Measurements from ENCODE around the gene ACVR2A. TPM values are rescaled to one million over a fixed set of nuclear protein-coding genes. Genes with fewer than 3 reads are reported as not detected.

Gene ACVR2A
- polyA plus RNA-seq, 1 donor from 2014 or later = 139 TPM

DNA sequence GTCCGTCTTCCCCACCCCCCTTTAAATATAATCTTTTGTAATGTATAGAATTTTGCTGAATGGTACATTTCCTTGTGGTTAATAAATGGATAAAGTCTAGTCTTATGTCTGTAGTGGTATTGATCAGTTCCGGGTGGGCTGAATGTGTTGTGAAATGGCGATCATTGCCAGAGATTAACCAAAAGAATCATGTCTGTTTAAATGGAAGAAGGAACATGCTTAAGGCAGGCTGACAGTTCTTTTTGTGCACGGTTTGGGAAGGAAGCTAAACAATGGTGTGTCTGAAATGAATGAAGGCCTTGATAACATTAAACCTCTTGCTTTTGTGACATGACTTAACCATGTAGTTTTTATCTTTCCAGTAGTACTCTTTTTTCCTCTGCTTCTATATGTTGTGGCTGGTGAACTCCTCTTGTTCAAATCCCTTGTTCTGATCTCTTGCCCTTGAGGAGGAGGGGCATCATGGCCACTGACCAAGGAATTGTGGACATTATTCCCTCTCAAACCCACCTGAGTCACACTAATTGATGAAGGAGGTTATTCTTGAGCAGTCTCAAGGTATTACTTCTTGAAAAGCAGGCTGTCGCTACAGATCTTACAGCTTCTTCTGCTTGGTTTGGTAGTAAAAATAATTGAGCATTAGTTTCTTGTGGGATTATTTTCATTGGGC is 1.7 kb downstream of the ACVR2A start:
- H3K9me3 ChIP-seq (ENCODE audit: low read length) = no peaks in the 10 kb centered on the region
- no peaks in the 10 kb centered on the region for H3K9me2 ChIP-seq (ENCODE audit: insufficient read depth, low read length)
- H4K20me1 ChIP-seq (ENCODE audit: insufficient read depth) = peaks cover 12% of the 10 kb centered on the region
- no peaks in the 10 kb centered on the region for H3K27me3 ChIP-seq (ENCODE audit: insufficient read depth, low read depth, low read length)
- peak overlapping the region; percentile 83 for H3K4me2 ChIP-seq (ENCODE audit: low read length)
- peak overlapping the region; percentile 91 for H3K27ac ChIP-seq (ENCODE audit: low read length)
- H3F3A ChIP-seq (ENCODE audit: insufficient read depth, low read length, poor library complexity, severe bottlenecking) = no peaks in the 10 kb centered on the region
- H3K79me2 ChIP-seq (replicated peaks; ENCODE audit: insufficient read depth, low read length) = peaks cover 64% of the 10 kb centered on the region
- peak overlapping the region; percentile 98 for H3K9ac ChIP-seq (ENCODE audit: low read length)
- no peaks in the 10 kb centered on the region for H3K36me3 ChIP-seq (ENCODE audit: insufficient read depth, low read length)
- peak; percentile 29 for TF ChIP-seq RAD21 (conservative IDR thresholded peaks at IDR 0.05)
- TF ChIP-seq POLR2AphosphoS5 (IDR thresholded peaks at IDR 0.05) = peak; percentile 31
- TF ChIP-seq, protein P1, sequence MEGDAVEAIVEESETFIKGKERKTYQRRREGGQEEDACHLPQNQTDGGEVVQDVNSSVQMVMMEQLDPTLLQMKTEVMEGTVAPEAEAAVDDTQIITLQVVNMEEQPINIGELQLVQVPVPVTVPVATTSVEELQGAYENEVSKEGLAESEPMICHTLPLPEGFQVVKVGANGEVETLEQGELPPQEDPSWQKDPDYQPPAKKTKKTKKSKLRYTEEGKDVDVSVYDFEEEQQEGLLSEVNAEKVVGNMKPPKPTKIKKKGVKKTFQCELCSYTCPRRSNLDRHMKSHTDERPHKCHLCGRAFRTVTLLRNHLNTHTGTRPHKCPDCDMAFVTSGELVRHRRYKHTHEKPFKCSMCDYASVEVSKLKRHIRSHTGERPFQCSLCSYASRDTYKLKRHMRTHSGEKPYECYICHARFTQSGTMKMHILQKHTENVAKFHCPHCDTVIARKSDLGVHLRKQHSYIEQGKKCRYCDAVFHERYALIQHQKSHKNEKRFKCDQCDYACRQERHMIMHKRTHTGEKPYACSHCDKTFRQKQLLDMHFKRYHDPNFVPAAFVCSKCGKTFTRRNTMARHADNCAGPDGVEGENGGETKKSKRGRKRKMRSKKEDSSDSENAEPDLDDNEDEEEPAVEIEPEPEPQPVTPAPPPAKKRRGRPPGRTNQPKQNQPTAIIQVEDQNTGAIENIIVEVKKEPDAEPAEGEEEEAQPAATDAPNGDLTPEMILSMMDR (IDR thresholded peaks at IDR 0.05; ENCODE audit: poor library complexity, severe bottlenecking) = no peak
- TF ChIP-seq REST (IDR thresholded peaks at IDR 0.05; ENCODE audit: borderline replicate concordance) = peak; percentile 29
- TF ChIP-seq SMC3 (conservative IDR thresholded peaks at IDR 0.05; ENCODE audit: poor library complexity) = peak; percentile 40
- TF ChIP-seq MXI1 (conservative IDR thresholded peaks at IDR 0.05; ENCODE audit: poor library complexity, severe bottlenecking) = no peak
- peak overlapping the region; percentile 82 for H3K4me3 ChIP-seq (ENCODE audit: low read length)
- H2AFZ ChIP-seq (ENCODE audit: low read depth, low read length) = no peak overlapping the region

DNA sequence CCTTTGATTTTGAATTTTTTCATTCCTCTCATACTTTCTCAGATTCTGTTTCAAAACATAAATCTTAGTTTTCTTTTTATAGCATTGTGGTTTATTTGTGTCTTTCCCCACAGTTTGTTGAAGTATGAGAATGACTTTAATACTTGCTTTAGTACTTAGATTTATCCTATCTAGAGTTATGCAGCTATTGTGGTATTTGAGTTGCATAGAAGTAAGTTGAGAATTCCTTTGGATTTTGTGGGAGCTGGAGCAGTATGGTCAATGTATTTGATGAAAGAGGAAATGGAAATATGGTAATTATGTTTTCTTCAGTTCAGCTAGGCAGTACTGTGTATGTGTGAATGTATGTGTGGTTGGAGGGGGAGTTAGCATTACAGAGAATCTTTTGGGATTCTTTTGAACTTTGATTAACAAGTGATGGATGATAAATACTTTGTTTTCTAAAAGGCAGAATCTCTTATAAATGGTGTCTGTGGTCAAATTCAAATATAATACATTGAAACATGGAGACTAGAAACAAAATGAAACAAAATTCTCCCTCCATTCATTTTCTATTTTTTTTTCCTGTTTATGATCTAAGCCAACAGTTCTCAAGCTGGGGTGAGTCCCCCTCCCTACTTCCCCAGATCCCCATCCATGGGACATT is 3.0 kb downstream of the ACVR2A start:
- no peaks in the 10 kb centered on the region for H3K9me3 ChIP-seq (ENCODE audit: low read length)
- peak overlapping the region; percentile 98 for H3K9ac ChIP-seq (ENCODE audit: low read length)
- H3K4me2 ChIP-seq (ENCODE audit: low read length) = peak overlapping the region; percentile 83
- H3F3A ChIP-seq (ENCODE audit: insufficient read depth, low read length, poor library complexity, severe bottlenecking) = no peaks in the 10 kb centered on the region
- peak overlapping the region; percentile 82 for H3K4me3 ChIP-seq (ENCODE audit: low read length)
- H3K36me3 ChIP-seq (ENCODE audit: insufficient read depth, low read length) = no peaks in the 10 kb centered on the region
- TF ChIP-seq TAF1 (IDR thresholded peaks at IDR 0.05; ENCODE audit: low read depth) = no peak
- no peak for TF ChIP-seq RAD21 (conservative IDR thresholded peaks at IDR 0.05)
- TF ChIP-seq MXI1 (conservative IDR thresholded peaks at IDR 0.05; ENCODE audit: poor library complexity, severe bottlenecking) = no peak
- TF ChIP-seq SMC3 (conservative IDR thresholded peaks at IDR 0.05; ENCODE audit: poor library complexity) = peak; percentile 18
- TF ChIP-seq, protein P1 (IDR thresholded peaks at IDR 0.05; ENCODE audit: poor library complexity, severe bottlenecking) = no peak
- no peak for TF ChIP-seq EP300 (conservative IDR thresholded peaks at IDR 0.05; ENCODE audit: poor library complexity, severe bottlenecking)
- no peak for TF ChIP-seq EZH2 (IDR thresholded peaks at IDR 0.05; ENCODE audit: borderline replicate concordance, insufficient read depth, low read length, poor library complexity, severe bottlenecking)
- no peak for TF ChIP-seq POLR2AphosphoS5 (IDR thresholded peaks at IDR 0.05)
- peak; percentile 23 for TF ChIP-seq REST (IDR thresholded peaks at IDR 0.05; ENCODE audit: borderline replicate concordance)
- H3K79me2 ChIP-seq (replicated peaks; ENCODE audit: insufficient read depth, low read length) = peaks cover 77% of the 10 kb centered on the region
- no peaks in the 10 kb centered on the region for H3K27me3 ChIP-seq (ENCODE audit: insufficient read depth, low read depth, low read length)
- H4K20me1 ChIP-seq (ENCODE audit: insufficient read depth) = peaks cover 19% of the 10 kb centered on the region
- peak overlapping the region; percentile 91 for H3K27ac ChIP-seq (ENCODE audit: low read length)
- no peak overlapping the region for H2AFZ ChIP-seq (ENCODE audit: low read depth, low read length)
- H3K9me2 ChIP-seq (ENCODE audit: insufficient read depth, low read length) = no peaks in the 10 kb centered on the region
